Skeletal muscle satellite cell (primary cell): ENCODE measurements around the gene MSANTD1.

Experiments used
- H3K27me3 ChIP-seq: 2 replicates; pipeline ENCODE4 v1.7.0; 2013; ENCODE audit warnings: low read length; ENCODE audit not compliant: control insufficient read depth, insufficient read depth
- H3K36me3 ChIP-seq: 2 replicates; pipeline ENCODE4 v1.7.0; 2013; ENCODE audit warnings: mild to moderate bottlenecking, control low read depth, low read length; ENCODE audit not compliant: insufficient read depth
- H3K4me1 ChIP-seq: 2 replicates; pipeline ENCODE4 v1.7.0; 2013; ENCODE audit warnings: low read length; ENCODE audit not compliant: control insufficient read depth, insufficient read depth
- H3K4me2 ChIP-seq: 2 replicates; pipeline ENCODE4 v1.7.0; 2013; ENCODE audit warnings: mild to moderate bottlenecking, low read length
- H3K4me3 ChIP-seq: 2 replicates; pipeline ENCODE4 v1.7.0; 2013; ENCODE audit warnings: low read length
- H3K9ac ChIP-seq: 2 replicates; pipeline ENCODE4 v1.7.0; 2013; ENCODE audit warnings: mild to moderate bottlenecking, low read depth, low read length, moderate library complexity
- H3K9me3 ChIP-seq: replicated peaks from 2 replicates; pipeline ENCODE4 v1.7.0; 2013; ENCODE audit warnings: mild to moderate bottlenecking, control low read depth, low read length

Gene MSANTD1

DNA sequence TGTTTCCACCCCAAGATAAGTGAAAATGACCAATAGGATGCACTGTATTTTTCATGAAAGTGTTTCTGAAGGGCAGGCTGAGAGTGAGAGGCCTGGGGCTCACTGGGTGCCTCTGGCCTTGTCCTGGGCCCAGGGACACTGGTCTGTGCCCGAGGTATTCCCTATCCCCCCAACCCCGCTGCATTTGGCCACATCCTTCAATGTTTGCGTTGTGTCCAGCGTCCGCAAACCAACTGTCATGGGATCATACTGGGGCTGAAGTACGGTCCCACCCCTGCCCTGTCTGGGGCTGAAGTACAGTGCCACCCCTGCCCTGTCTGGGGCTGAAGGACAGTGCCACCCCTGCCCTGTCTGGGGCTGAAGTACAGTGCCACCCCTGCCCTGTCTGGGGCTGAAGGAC, 22.0 kb upstream of the MSANTD1 start:
- H3K9me3 ChIP-seq: no peaks in the 10 kb centered on the region
- no peak overlapping the region for H3K4me2 ChIP-seq
- H3K36me3 ChIP-seq: peaks cover 72% of the 10 kb centered on the region
- H3K27me3 ChIP-seq: no peaks in the 10 kb centered on the region
- H3K4me3 ChIP-seq: no peak overlapping the region
- no peak overlapping the region for H3K9ac ChIP-seq
- H3K4me1 ChIP-seq: peaks cover 13% of the 10 kb centered on the region

DNA sequence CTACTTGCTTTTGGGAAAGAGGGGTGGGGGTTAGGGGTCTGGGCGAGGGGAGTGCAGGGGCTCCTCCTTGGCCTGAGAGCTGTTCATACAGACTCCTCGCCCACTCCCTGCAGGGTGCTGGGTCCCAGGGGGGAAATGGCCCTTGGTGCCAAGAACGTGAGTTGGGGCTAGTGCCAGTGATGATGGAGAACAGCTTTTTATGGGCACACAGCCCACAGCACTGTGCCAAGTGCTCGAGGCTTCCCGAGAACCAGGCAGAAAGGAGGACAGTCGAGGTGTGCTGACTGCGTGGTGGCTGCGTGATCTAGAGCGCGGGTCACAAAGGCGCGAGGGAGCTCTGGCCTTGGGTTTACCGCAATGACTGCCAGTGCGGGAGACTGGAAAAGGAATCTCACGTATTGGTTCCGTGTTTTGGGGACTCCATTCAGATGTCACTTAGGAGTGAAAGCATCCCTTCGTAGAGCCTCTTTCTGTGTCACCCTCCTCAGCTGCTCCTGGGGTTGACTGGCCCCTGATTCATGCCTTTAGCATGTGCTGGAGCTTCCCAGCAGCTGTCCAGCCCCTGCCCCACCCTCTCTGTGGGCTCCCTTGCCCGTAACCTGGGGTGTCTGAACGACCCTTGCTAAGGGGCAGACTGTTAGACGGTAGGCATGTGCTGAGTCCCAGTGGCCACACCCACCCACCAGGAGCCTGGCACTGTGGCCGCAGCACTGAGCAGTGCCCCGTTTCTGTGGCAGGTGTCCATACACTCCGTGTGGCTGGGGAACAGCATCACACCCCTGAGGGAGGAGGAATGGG, 20.9 kb upstream of the MSANTD1 start:
- peaks cover 13% of the 10 kb centered on the region for H3K4me1 ChIP-seq
- H3K4me3 ChIP-seq: no peak overlapping the region
- no peak overlapping the region for H3K4me2 ChIP-seq
- H3K36me3 ChIP-seq: peaks cover 73% of the 10 kb centered on the region
- H3K9ac ChIP-seq: no peak overlapping the region
- H3K27me3 ChIP-seq: no peaks in the 10 kb centered on the region
- no peaks in the 10 kb centered on the region for H3K9me3 ChIP-seq

GRCh38 chr4:3228881-3229280, 20.1 kb upstream of the MSANTD1 start:
- Histone ChIP-seq H3K9ac (no peak overlapping the region), H3K4me1 (peaks cover 13% of the 10 kb centered on the region), H3K4me2 (no peak overlapping the region), H3K9me3 (no peaks in the 10 kb centered on the region), H3K36me3 (peaks cover 74% of the 10 kb centered on the region), H3K27me3 (no peaks in the 10 kb centered on the region), H3K4me3 (no peak overlapping the region)

DNA sequence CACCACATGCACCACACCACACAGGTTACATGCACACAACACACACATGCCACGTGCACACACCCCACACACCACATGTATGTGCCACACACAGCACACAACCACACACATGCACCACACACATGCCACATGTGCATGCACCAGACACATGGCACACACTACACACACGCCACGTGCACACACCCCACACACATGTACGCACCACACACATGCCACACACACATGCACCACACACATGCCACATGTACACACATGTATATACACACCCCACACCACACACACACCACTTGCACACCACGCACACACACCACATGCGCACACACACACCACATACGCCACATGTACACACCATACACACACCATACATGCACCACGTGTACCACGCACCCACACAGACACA, 19.6 kb upstream of the MSANTD1 start:
- H3K9me3 ChIP-seq: no peaks in the 10 kb centered on the region
- H3K4me3 ChIP-seq: no peak overlapping the region
- H3K27me3 ChIP-seq: no peaks in the 10 kb centered on the region
- H3K36me3 ChIP-seq: peaks cover 72% of the 10 kb centered on the region
- no peak overlapping the region for H3K4me2 ChIP-seq
- H3K9ac ChIP-seq: no peak overlapping the region
- peaks cover 13% of the 10 kb centered on the region for H3K4me1 ChIP-seq

- Histone ChIP-seq H3K27me3 (no peaks in the 10 kb centered on the region), H3K9me3 (no peaks in the 10 kb centered on the region), H3K4me2 (no peak overlapping the region), H3K36me3 (peaks cover 66% of the 10 kb centered on the region), H3K9ac (no peak overlapping the region), H3K4me3 (no peak overlapping the region), H3K4me1 (peaks cover 13% of the 10 kb centered on the region)
These were observed 19.0 kb upstream of the MSANTD1 start for GRCh38 chr4:3229964-3230363.

- Histone ChIP-seq H3K9me3 (no peaks in the 10 kb centered on the region), H3K9ac (no peak overlapping the region), H3K36me3 (peaks cover 70% of the 10 kb centered on the region), H3K4me2 (no peak overlapping the region), H3K4me1 (peaks cover 13% of the 10 kb centered on the region), H3K27me3 (no peaks in the 10 kb centered on the region), H3K4me3 (no peak overlapping the region)
These were observed 17.5 kb upstream of the MSANTD1 start for GRCh38 chr4:3231471-3231870.

- Histone ChIP-seq H3K9ac (no peak overlapping the region), H3K4me1 (peaks cover 13% of the 10 kb centered on the region), H3K9me3 (no peaks in the 10 kb centered on the region), H3K4me3 (no peak overlapping the region), H3K36me3 (peaks cover 66% of the 10 kb centered on the region), H3K27me3 (no peaks in the 10 kb centered on the region), H3K4me2 (no peak overlapping the region)
These were observed 17.0 kb upstream of the MSANTD1 start for GRCh38 chr4:3232001-3232400.

GRCh38 chr4:3232871-3233271, 16.1 kb upstream of the MSANTD1 start:
- no peak overlapping the region for H3K9ac ChIP-seq
- peaks cover 11% of the 10 kb centered on the region for H3K4me1 ChIP-seq
- H3K4me2 ChIP-seq: no peak overlapping the region
- H3K4me3 ChIP-seq: no peak overlapping the region
- no peaks in the 10 kb centered on the region for H3K27me3 ChIP-seq
- peaks cover 69% of the 10 kb centered on the region for H3K36me3 ChIP-seq
- no peaks in the 10 kb centered on the region for H3K9me3 ChIP-seq

DNA sequence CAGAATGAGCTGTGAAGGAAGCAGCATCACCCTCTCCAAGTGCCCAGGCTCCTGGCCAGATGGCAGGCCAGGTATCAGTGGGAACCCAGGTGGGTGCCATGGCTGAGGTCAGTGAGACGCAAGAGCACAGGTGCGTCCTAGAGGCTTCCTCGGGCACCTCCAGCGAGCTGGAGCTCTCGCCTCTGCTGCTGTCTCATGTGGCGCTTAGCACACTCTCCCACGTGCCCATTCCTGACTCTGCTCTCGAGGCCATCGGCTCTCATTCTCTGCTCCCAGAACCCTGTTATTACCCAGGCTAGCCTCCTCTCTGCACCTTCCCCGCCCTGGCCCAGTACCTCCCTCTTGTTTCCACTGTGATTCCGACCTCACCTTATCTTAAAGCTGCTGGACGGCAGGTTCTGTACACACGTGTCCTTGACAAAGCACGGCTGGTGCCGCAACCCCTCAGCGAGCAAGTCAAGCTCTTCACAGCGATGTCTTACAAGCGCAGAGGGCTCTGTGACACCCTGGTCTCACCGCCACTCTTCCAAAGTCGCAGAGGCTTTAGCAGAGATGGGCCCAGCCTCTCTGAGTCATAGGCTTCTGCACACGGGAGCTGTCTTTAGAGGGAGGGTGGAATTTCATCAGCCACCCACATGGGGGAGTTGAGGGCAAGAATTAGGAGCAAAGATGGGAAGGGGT, 15.4 kb upstream of the MSANTD1 start:
- Histone ChIP-seq H3K4me2 (no peak overlapping the region), H3K36me3 (peaks cover 66% of the 10 kb centered on the region), H3K9ac (no peak overlapping the region), H3K9me3 (no peaks in the 10 kb centered on the region), H3K4me3 (no peak overlapping the region), H3K4me1 (peaks cover 5% of the 10 kb centered on the region), H3K27me3 (no peaks in the 10 kb centered on the region)

- Histone ChIP-seq H3K36me3 (peaks cover 65% of the 10 kb centered on the region), H3K4me2 (no peak overlapping the region), H3K27me3 (no peaks in the 10 kb centered on the region), H3K9me3 (no peaks in the 10 kb centered on the region), H3K4me1 (peaks cover 4% of the 10 kb centered on the region), H3K4me3 (no peak overlapping the region), H3K9ac (no peak overlapping the region)
These were observed 14.6 kb upstream of the MSANTD1 start for GRCh38 chr4:3234171-3235029.

DNA sequence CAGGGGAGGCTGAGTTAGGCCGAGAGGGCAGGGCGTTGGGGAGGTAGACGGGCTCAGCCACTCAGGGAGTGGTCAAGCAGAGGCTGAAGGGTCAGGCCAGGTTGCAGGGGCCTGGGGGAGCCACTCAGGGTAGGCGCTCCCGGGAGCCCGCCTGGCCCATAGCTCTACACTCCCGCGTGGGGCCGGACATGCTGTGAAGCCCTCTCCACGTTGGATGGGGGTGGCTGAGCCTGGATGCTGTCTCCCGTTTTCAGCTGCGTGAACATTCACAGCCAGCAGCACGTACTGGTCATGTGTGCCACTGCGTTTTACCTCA, 14.0 kb upstream of the MSANTD1 start:
- Histone ChIP-seq H3K36me3 (peaks cover 65% of the 10 kb centered on the region), H3K9ac (no peak overlapping the region), H3K4me2 (no peak overlapping the region), H3K4me3 (no peak overlapping the region), H3K27me3 (no peaks in the 10 kb centered on the region), H3K9me3 (no peaks in the 10 kb centered on the region), H3K4me1 (peaks cover 4% of the 10 kb centered on the region)
